ENCODE measurements around the gene CCDC107.
A peak's percentile ranks its signal among the peaks of the same experiment; 100 is the strongest.
"Not testable (repeated sequence)": the region's sequence is repeated elsewhere in the genome, so short reads cannot be mapped to it uniquely, and the experiment has no call there.

Gene CCDC107

GRCh38 chr9:35639631-35640030 lies 18.5 kb upstream of the CCDC107 start:
- Histone ChIP-seq H3K9me3 (ENCODE audit: control insufficient read depth, low read length) (no peaks in the 10 kb centered on the region), H3K27me3 (replicated peaks; ENCODE audit: control insufficient read depth, insufficient read depth, low read length) (no peaks in the 10 kb centered on the region), H3K4me1 (ENCODE audit: control insufficient read depth, insufficient read depth, low read length) (peaks cover 33% of the 10 kb centered on the region), H3K36me3 (ENCODE audit: control insufficient read depth, insufficient read depth, low read length, severe bottlenecking) (no peaks in the 10 kb centered on the region), H3K9ac (ENCODE audit: low read length) (no peak overlapping the region), H3K4me3 (ENCODE audit: low read length) (no peak overlapping the region)
- no peak for DNase-seq (ENCODE audit: low read depth)

DNA sequence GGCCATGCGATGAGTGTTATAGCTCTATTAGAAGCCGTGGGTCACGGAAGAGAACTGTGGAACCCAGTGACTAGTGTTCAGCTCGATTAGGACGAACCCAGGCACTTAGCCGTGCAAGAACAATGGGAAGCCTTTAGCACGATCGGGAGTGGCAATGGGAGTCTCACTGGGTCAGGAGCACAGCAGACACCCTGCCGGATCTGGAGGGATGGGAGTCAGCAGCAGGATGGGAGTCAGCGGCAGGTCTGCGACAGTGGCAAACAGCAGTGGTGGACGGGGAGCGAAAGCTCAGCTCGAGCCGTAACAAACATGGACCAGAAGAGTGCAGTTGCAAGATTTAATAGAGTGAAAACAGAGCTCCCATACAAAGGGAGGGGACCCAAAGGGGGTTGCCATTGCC lies 17.7 kb upstream of the CCDC107 start:
- not testable (repeated sequence) for DNase-seq (ENCODE audit: low read depth); H3K4me3 ChIP-seq (ENCODE audit: low read length); H3K9ac ChIP-seq (ENCODE audit: low read length); H3K36me3 ChIP-seq (ENCODE audit: control insufficient read depth, insufficient read depth, low read length, severe bottlenecking); H3K9me3 ChIP-seq (ENCODE audit: control insufficient read depth, low read length); H3K27me3 ChIP-seq (replicated peaks; ENCODE audit: control insufficient read depth, insufficient read depth, low read length)
- H3K4me1 ChIP-seq (ENCODE audit: control insufficient read depth, insufficient read depth, low read length) = peaks cover 40% of the 10 kb centered on the region

GRCh38 chr9:35641478-35641877 lies 16.6 kb upstream of the CCDC107 start:
- H3K9me3 ChIP-seq (ENCODE audit: control insufficient read depth, low read length); H3K27me3 ChIP-seq (replicated peaks; ENCODE audit: control insufficient read depth, insufficient read depth, low read length); H3K9ac ChIP-seq (ENCODE audit: low read length); H3K36me3 ChIP-seq (ENCODE audit: control insufficient read depth, insufficient read depth, low read length, severe bottlenecking); DNase-seq (ENCODE audit: low read depth); H3K4me3 ChIP-seq (ENCODE audit: low read length): not testable (repeated sequence)
- peaks cover 42% of the 10 kb centered on the region for H3K4me1 ChIP-seq (ENCODE audit: control insufficient read depth, insufficient read depth, low read length)

DNA sequence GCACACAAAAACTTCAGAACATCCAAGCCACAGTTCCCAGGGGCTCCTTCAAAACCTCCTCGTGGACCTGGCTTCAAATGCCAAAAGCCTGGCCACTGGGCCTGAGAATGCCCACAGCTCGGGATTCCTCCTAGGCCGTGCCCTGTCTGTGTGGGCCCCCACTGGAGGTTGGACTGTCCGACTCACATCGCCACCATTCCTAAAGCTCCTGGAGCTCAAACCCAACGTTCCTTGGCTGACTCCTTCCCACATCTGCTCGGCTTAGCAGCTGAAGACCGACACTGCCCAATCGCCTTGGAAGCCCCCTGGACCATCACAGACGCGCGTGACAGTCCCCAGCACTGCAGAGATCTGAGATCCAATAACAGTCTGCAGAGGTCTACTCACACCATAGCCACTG lies 15.0 kb upstream of the CCDC107 start:
- Histone ChIP-seq H3K9me3 (ENCODE audit: control insufficient read depth, low read length) (no peaks in the 10 kb centered on the region), H3K27me3 (replicated peaks; ENCODE audit: control insufficient read depth, insufficient read depth, low read length) (no peaks in the 10 kb centered on the region), H3K4me3 (ENCODE audit: low read length) (no peak overlapping the region), H3K36me3 (ENCODE audit: control insufficient read depth, insufficient read depth, low read length, severe bottlenecking) (no peaks in the 10 kb centered on the region), H3K9ac (ENCODE audit: low read length) (no peak overlapping the region), H3K4me1 (ENCODE audit: control insufficient read depth, insufficient read depth, low read length) (peaks cover 54% of the 10 kb centered on the region)
- no peak for DNase-seq (ENCODE audit: low read depth)

DNA sequence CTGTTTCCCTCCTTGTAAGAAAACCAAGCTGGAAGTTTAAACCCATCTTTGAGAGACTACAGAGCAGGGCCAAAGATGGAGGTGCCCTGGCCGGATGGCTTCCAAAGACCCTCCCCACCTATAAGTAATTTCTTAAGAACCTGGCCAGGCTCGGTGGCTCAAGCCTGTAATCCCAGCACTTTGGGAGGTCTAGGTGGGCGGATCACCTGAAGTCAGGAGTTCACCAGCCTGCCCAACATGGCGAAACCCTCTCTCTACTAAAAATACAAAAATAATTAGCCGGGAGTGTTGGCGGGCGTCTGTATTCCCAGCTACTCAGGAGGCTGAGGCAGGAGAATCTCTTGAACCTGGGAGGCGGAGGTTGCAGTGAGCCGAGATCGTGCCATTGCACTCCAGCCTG lies 12.4 kb upstream of the CCDC107 start:
- H3K27me3 ChIP-seq (replicated peaks; ENCODE audit: control insufficient read depth, insufficient read depth, low read length); H3K9me3 ChIP-seq (ENCODE audit: control insufficient read depth, low read length); DNase-seq (ENCODE audit: low read depth); H3K36me3 ChIP-seq (ENCODE audit: control insufficient read depth, insufficient read depth, low read length, severe bottlenecking): not testable (repeated sequence)
- Histone ChIP-seq H3K9ac (ENCODE audit: low read length) (peak overlapping the region; percentile 91), H3K4me3 (ENCODE audit: low read length) (peak overlapping the region; percentile 86), H3K4me1 (ENCODE audit: control insufficient read depth, insufficient read depth, low read length) (peaks cover 71% of the 10 kb centered on the region)

DNA sequence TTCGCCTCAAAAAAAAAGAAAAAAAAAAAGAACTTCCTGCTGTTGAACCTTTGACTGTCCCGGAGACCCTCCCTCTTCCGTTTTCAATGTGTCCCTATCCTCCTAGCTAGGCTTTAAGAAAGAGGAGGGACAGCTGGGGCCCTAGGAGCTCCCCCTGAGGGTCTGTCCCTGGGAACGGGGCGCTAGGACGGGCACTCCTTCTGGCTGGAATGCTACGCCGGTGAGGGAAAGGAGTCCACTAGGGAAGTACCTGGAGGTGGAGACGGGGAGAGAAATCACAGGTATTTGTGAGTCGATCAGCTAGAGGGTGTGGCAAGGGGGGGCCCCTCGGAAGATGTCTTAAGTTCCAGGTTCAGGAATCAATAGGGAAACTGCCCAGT lies 11.9 kb upstream of the CCDC107 start:
- no peaks in the 10 kb centered on the region for H3K36me3 ChIP-seq (ENCODE audit: control insufficient read depth, insufficient read depth, low read length, severe bottlenecking)
- H3K9ac ChIP-seq (ENCODE audit: low read length) = peak overlapping the region; percentile 91
- peaks cover 75% of the 10 kb centered on the region for H3K4me1 ChIP-seq (ENCODE audit: control insufficient read depth, insufficient read depth, low read length)
- peak; percentile 56 for DNase-seq (ENCODE audit: low read depth)
- H3K9me3 ChIP-seq (ENCODE audit: control insufficient read depth, low read length) = no peaks in the 10 kb centered on the region
- peak overlapping the region; percentile 86 for H3K4me3 ChIP-seq (ENCODE audit: low read length)
- H3K27me3 ChIP-seq (replicated peaks; ENCODE audit: control insufficient read depth, insufficient read depth, low read length) = no peaks in the 10 kb centered on the region

DNA sequence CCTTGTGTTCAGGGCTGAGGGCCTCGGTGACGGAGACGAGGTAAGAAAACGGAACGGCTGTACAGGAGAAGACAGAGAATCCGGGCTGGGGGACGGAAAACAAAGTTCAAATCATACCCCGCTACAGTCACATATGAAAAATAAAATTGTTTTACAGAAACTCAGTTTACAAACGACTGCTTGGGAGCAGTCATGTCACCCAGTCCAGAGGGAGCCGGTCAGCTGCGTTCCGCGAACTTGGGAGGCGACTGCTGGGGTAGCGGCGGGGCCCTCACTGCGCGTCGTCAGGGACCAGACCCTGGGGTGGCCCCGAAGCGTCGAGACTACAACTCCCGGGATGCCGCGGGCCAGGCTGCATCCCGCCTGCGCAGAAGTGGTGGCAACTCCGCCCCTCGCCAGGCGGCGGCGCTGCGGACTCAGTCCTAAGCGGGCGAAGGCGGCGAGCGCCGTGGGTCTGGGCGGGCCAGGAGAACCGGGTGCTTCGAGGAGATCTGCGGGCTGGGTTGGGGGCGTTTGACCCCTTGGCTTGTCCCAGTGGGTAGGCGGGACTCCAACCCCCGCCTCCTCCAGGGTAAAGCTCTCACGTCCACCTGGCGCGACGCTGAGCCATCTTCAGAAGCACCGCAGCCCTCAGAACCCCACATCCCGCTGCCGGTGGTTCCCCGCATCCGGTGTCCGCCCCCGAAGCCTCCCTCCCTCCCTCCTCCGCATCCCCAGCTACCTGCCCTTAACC lies 11.4 kb upstream of the CCDC107 start:
- peak overlapping the region; percentile 91 for H3K9ac ChIP-seq (ENCODE audit: low read length)
- peak overlapping the region; percentile 86 for H3K4me3 ChIP-seq (ENCODE audit: low read length)
- H3K36me3 ChIP-seq (ENCODE audit: control insufficient read depth, insufficient read depth, low read length, severe bottlenecking) = no peaks in the 10 kb centered on the region
- no peaks in the 10 kb centered on the region for H3K27me3 ChIP-seq (replicated peaks; ENCODE audit: control insufficient read depth, insufficient read depth, low read length)
- peaks cover 80% of the 10 kb centered on the region for H3K4me1 ChIP-seq (ENCODE audit: control insufficient read depth, insufficient read depth, low read length)
- DNase-seq (ENCODE audit: low read depth) = peak; percentile 98
- no peaks in the 10 kb centered on the region for H3K9me3 ChIP-seq (ENCODE audit: control insufficient read depth, low read length)

GRCh38 chr9:35649431-35650340 lies 8.4 kb upstream of the CCDC107 start:
- Histone ChIP-seq H3K4me1 (ENCODE audit: control insufficient read depth, insufficient read depth, low read length) (peaks cover 76% of the 10 kb centered on the region), H3K4me3 (ENCODE audit: low read length) (peak overlapping the region; percentile 67)
- no peak for DNase-seq (ENCODE audit: low read depth)

DNA sequence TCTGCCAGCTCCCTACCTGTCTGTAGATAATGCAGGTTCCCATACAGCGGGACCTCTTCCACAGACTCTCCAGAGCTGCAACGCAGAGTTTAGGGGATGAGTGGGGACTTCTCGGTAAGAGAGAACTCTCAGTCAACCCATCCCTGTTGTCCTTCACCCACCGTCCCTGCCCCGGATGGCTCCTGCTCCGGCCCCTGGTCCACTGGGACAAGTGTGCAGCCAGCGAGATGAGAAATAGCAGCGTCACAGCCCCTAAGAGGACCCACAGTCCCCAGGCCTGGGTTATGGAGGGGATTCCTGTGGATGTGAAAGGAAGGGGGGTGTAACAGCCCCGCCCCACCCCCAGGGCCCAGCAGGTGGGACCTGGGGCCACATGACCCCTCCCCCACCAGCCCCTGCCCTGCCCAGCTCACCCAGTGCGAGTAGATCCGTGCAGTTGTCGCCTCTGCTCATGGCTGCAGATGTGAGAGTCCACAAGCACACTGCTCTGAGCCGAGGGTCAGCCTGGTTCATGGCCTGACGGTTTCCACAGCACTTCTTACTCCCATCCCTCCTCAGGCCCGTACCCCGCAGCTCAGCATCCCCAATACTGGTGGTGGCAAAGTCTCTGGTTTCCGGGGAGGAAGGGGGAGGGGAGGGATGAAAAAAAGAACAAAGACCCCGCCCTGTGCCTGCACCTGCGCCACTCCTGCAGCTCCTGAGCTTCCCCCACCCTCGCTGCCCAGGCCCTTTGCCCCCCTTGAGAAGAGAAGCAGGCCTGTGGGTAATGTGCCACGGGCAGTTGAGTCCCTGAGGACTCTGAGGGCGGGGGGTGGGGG lies 7.5 kb upstream of the CCDC107 start, which contains the start of gene SIT1:
TSS of gene SIT1 (minus strand) at position 591 of the 818 bp plus-strand sequence. CDS start at position 513, 78 bp downstream.
- peaks cover 68% of the 10 kb centered on the region for H3K4me1 ChIP-seq (ENCODE audit: control insufficient read depth, insufficient read depth, low read length)
- peak within 1 kb of the TSS; percentile 67 for H3K4me3 ChIP-seq (ENCODE audit: low read length)
- H3K9me3 ChIP-seq (ENCODE audit: control insufficient read depth, low read length) = no peaks in the 10 kb centered on the region
- no peaks in the 10 kb centered on the region for H3K27me3 ChIP-seq (replicated peaks; ENCODE audit: control insufficient read depth, insufficient read depth, low read length)
- no peaks in the 10 kb centered on the region for H3K36me3 ChIP-seq (ENCODE audit: control insufficient read depth, insufficient read depth, low read length, severe bottlenecking)
- H3K9ac ChIP-seq (ENCODE audit: low read length) = peak within 1 kb of the TSS; percentile 82
- no peak for DNase-seq (ENCODE audit: low read depth)

More at GRCh38 chr9:35649431-35650340, 8.4 kb upstream of the CCDC107 start:
- H3K27me3 ChIP-seq (replicated peaks; ENCODE audit: control insufficient read depth, insufficient read depth, low read length) = no peaks in the 10 kb centered on the region
- H3K9ac ChIP-seq (ENCODE audit: low read length) = peak overlapping the region; percentile 82
- H3K9me3 ChIP-seq (ENCODE audit: control insufficient read depth, low read length) = no peaks in the 10 kb centered on the region
- no peaks in the 10 kb centered on the region for H3K36me3 ChIP-seq (ENCODE audit: control insufficient read depth, insufficient read depth, low read length, severe bottlenecking)

DNA sequence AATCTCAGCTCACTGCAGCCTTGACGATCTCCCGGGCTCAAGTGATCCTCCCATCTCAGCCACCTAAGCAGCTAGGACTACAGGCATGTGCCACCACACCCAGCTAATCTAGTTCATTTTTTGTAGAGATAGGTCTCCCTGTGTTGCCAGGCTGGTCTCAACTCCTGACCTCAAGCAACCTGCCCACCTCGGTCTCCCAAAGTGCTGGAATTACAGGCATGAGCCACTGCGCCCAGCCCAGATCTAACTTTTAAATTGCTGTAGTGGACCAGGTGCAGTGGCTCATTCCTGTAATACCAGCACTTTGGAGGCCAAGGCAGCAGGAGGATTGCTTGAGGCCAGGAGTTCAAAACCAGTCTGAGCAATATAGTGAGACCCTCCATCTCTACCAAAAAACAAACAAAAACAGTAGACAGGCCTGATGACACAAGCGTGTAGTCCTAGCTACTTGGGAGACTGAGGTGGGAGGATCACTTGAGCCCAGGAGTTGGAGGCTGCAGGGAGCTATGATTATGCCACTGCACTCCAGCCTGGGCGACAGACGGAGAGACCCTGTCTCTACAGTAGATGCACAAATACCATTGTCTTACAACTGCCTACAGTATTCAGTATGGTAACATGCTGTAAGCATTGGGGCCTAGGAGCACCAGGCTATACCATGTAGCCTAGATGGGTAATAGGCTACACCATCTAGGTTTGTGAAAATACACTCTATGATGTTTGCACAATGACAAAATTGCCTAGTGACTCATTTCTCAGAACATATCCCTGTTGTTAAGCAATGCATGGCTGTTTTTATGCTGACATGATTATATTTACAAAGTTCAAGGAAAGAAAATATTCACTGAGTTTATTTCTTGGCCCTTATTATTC lies 5.9 kb upstream of the CCDC107 start:
- no peaks in the 10 kb centered on the region for H3K9me3 ChIP-seq (ENCODE audit: control insufficient read depth, low read length)
- DNase-seq (ENCODE audit: low read depth) = peak; percentile 85
- H3K4me1 ChIP-seq (ENCODE audit: control insufficient read depth, insufficient read depth, low read length) = peaks cover 61% of the 10 kb centered on the region
- no peaks in the 10 kb centered on the region for H3K36me3 ChIP-seq (ENCODE audit: control insufficient read depth, insufficient read depth, low read length, severe bottlenecking)
- H3K27me3 ChIP-seq (replicated peaks; ENCODE audit: control insufficient read depth, insufficient read depth, low read length) = no peaks in the 10 kb centered on the region
- H3K9ac ChIP-seq (ENCODE audit: low read length) = peak overlapping the region; percentile 82
- no peak overlapping the region for H3K4me3 ChIP-seq (ENCODE audit: low read length)
